Ishikawa (cell line): Measurements from ENCODE around the gene PLCL2.

Experiments
- CEBPB ChIP-seq: IDR thresholded peaks from 2 replicates; pipeline ENCODE4 v1.6.1; 2012
- FOXM1 ChIP-seq: IDR thresholded peaks from 2 replicates; pipeline ENCODE4 v1.6.1; 2012; ENCODE audit warnings: low read depth, borderline replicate concordance
- MAX ChIP-seq: IDR thresholded peaks from 2 replicates; pipeline ENCODE4 v1.6.1; 2012
- NFIC ChIP-seq: IDR thresholded peaks from 2 replicates; pipeline ENCODE4 v1.6.1; 2012
- RAD21 ChIP-seq: IDR thresholded peaks from 2 replicates; pipeline ENCODE4 v1.6.1; 2012; ENCODE audit warnings: low read depth
- REST ChIP-seq: IDR thresholded peaks from 2 replicates; pipeline ENCODE4 v1.6.1; 2012; ENCODE audit warnings: low read depth, mild to moderate bottlenecking
- USF1 ChIP-seq: IDR thresholded peaks from 2 replicates; pipeline ENCODE4 v1.6.1; 2012

GRCh38 chr3:17135696-17136095 is 250.9 kb downstream of the PLCL2 start:
- no peak for TF ChIP-seq CEBPB
- TF ChIP-seq USF1, result no peak
- no peak for TF ChIP-seq RAD21
- TF ChIP-seq REST, result no peak
- no peak for TF ChIP-seq FOXM1
- no peak for TF ChIP-seq NFIC
- no peak for TF ChIP-seq MAX
